ENCODE measurements around the gene SECISBP2L.

GRCh38 chr15:49083401-49084284 is 37.4 kb upstream of the SECISBP2L start:
- TF ChIP-seq POLR2A (IDR thresholded peaks at IDR 0.05; ENCODE audit: low read depth, low read length): no peak
- TF ChIP-seq, protein P1, sequence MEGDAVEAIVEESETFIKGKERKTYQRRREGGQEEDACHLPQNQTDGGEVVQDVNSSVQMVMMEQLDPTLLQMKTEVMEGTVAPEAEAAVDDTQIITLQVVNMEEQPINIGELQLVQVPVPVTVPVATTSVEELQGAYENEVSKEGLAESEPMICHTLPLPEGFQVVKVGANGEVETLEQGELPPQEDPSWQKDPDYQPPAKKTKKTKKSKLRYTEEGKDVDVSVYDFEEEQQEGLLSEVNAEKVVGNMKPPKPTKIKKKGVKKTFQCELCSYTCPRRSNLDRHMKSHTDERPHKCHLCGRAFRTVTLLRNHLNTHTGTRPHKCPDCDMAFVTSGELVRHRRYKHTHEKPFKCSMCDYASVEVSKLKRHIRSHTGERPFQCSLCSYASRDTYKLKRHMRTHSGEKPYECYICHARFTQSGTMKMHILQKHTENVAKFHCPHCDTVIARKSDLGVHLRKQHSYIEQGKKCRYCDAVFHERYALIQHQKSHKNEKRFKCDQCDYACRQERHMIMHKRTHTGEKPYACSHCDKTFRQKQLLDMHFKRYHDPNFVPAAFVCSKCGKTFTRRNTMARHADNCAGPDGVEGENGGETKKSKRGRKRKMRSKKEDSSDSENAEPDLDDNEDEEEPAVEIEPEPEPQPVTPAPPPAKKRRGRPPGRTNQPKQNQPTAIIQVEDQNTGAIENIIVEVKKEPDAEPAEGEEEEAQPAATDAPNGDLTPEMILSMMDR (conservative IDR thresholded peaks at IDR 0.05; ENCODE audit: low read depth, low read length): no peak
- TF ChIP-seq, protein P2, sequence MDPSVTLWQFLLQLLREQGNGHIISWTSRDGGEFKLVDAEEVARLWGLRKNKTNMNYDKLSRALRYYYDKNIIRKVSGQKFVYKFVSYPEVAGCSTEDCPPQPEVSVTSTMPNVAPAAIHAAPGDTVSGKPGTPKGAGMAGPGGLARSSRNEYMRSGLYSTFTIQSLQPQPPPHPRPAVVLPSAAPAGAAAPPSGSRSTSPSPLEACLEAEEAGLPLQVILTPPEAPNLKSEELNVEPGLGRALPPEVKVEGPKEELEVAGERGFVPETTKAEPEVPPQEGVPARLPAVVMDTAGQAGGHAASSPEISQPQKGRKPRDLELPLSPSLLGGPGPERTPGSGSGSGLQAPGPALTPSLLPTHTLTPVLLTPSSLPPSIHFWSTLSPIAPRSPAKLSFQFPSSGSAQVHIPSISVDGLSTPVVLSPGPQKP (IDR thresholded peaks at IDR 0.05; ENCODE audit: borderline replicate concordance, low read depth, low read length): no peak
- TF ChIP-seq SMC3 (IDR thresholded peaks at IDR 0.05; ENCODE audit: low read depth, low read length): no peak
- TF ChIP-seq RFX5 (IDR thresholded peaks at IDR 0.05; ENCODE audit: low read depth, low read length): no peak
